DMS114 treated with DMSO at 0.1 percent for 48 hours (cell line): ENCODE measurements around the gene KCNE4.
"Not testable (repeated sequence)": the region's sequence is repeated elsewhere in the genome, so short reads cannot be mapped to it uniquely, and the experiment has no call there.

Experiments used
- DNase-seq: peaks from one replicate; lab custom pipeline; 2025; ENCODE audit not compliant: unreplicated experiment; lab: John Stamatoyannopoulos, UW

The KCNE4 gene

DNA sequence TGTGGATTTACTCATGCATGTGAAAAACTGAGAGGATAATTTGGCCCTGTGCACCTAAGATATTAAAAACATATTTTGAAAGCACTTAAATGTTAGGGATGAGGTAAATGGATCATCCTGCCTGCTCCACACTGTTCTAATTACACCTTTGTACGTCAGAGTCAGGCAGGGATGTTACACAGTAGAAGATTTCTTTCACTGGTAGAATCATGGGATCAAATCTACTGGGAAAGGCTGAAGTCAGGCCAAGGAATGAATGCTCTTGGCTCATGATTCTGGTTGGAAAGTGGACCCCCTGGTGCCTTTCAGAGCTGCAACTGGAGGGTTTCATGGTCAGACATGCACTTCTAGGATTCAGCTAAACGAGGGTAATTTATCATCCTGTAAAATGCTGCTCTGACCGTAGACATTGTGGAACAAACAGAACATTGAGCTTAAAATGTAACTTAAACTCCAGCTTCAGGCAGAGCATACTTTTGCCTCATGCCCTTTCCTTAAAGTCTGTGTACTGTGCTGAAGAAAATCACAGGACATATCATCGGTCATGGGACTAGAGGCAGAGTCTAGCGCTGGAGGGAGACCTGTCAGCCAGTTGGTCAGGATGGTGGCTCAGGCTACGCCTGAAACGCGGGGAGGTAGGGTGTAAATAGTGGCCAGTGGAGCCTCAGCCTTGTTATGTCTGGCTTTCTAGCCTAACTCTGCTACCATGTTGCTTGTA is 4.9 kb downstream of the KCNE4 start:
- DNase-seq = no peak

DNA sequence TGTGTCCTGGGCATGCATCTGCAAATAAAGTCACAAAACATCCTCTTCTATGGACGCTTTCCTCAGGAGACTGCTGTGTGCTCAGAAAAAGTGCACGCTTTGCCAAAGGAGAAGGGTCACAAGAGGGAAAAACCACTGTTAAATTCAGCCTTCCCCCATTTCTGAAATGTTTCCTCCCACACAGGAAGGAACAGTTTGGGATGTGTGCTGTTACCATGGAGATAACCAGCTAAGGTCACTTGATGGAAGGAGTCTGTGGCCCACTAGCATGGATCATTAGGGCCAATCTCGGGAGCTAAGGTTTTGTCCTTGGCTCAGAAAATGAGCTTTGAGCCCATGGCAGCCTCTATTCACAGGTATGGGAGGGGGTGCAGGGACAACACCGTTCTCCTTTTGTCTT is 5.6 kb downstream of the KCNE4 start:
- DNase-seq = no peak

DNA sequence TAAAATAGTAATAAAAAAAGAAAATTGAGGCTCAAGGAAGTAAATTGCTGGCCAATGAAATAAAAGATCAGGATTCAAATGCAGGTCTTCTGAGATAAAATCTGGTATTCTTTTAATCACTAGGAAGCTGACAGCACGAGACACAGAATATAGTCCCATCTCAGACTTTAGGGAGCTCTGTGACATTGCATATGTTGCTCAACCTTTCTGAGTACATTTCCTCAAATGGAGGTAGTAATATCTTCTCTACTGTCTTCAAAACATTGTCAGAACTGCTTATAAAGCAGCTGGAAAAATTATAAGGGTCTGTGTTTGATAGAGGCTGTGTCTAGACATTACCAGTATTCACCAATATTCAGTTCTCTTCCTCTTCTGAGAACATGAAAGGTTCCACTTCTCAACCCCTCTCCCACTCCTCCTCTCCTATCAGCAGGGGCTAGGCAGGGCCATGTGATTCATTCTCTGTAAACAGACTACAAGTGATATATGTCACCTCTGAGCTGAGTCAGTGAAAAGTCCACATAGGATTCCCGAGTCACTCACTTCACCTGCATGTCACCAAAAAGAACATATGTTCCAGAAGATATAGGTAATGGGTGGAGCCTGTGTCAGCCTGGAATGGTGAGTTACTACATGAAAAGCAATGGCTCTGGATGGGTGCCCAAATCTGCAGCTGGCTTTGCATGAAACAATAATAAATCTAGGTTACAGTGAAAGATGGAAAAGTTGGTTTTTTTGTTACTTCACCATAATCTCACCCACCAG is 7.1 kb downstream of the KCNE4 start:
- DNase-seq = no peak

DNA sequence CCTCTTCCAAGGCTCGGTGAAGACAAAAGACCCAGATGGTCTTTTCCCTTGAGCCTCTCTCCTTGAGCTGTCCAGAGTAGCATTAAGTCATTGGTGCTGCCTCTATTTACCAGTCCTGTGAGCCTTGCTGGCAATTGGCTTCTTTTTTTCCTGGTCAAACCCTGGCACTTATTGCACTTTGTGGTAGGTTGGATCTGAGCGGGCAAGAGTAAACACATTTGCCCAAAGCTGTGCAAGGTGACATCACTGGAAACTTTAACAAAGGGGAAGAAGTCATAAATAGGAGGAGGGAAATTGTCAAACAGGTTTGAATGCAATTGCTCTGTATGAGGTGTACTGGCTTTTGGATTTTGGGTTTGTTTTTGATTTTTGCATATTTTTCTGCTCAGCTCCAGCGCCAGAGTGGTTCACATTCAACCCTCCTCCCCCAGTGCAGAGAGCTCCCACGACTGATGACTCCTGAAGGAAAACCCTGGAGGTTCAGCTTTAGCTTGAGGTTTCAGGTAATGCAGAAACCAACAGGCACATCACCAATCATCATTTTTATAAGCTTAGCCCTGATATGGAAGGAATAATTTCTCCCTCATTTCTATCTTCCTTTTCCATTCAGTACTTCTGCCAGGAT is 8.3 kb downstream of the KCNE4 start:
- DNase-seq = no peak

DNA sequence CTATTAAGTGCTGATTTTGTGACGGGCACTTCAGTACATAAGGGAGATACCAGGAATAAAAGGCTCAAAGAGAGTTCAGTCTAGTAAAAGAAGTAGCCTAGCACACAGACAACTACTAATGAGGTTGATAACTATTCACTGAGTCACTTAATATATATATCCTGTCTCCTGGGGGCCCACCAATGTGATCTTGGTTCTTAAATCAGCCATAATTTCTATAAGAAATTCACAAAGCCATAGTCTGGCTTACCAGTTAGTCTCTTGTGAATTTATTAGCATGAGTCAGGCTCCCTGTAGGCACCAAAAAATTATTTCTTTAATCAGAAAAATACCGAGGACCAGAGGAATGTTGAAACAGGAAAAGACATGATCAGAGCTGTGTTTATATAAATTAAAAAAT is 10.4 kb downstream of the KCNE4 start:
- DNase-seq = no peak

DNA sequence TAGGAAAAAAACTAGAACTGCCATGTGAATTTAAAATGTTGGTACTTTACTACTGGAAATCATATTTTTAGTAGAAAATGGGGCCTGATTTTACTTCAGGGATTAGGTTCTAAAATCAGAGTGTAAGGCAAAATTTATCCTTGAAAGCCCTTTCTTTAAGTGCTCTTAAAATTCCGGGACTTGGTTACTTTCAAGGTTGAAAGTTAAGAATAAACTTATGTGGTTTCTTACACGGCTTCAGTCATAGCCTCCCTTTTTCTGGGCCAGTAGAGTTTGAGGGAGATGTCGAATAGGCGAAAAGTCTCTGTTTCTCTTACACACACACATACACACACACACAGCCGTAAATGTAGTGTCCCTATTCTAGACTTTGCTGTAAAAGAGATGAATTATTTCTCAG is 13.1 kb downstream of the KCNE4 start:
- DNase-seq = no peak

DNA sequence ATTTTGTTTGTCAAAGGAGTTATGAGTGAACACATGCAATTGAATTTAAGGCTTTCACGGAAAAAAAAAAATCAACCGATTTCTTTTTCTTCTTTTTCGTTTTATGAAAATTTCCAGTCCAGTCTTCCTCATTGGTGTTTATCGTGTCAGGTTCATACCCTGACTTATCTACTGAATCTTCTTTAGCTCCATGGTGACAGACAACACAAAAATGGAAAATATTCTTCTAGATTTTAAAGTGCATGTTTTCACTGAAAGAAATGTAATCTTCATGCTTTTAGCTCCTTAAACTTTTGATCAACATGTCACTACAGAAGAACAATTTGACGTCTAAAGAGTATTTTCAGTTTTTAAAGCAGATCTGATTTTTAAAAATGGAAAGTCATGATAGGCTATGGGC is 14.7 kb downstream of the KCNE4 start:
- DNase-seq = no peak

DNA sequence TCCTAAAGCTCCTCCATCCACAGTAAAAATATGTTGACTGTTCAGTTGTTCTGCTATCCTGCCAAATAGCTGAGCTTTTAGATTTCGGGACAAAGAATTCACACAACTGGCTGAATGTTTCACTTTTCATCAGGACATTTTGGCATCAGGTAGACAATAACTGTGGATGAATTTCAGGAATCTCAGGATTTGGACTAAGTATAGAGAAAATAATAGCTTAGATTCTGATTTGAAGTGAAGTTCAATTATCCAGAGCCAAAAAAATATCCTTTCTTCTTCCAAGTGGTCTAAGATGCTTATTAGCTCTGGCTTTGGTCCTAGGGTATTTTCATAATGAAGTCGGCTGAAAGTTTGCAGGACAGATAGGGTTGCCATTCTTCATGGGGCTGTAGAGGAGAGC is 16.1 kb downstream of the KCNE4 start:
- DNase-seq = no peak

DNA sequence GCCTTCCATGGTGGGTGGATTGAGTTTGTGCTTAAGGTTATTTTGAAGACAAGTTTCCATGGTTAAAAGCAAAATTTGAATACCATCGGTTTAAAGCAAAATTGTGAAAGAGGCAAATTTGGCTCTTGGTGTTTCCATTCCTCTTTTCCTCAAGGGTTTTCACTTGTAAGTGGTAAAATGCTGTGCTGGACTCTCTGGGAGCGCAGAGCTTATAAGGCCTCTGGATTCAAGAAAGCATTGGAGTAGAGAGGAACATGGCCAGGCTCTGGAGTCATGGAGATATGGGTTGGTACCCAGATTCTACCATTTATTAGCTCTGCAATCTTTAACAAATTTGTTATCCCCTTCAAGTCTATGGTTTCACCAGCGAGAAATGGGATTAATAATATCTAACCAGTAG is 17.5 kb downstream of the KCNE4 start:
- DNase-seq = no peak

DNA sequence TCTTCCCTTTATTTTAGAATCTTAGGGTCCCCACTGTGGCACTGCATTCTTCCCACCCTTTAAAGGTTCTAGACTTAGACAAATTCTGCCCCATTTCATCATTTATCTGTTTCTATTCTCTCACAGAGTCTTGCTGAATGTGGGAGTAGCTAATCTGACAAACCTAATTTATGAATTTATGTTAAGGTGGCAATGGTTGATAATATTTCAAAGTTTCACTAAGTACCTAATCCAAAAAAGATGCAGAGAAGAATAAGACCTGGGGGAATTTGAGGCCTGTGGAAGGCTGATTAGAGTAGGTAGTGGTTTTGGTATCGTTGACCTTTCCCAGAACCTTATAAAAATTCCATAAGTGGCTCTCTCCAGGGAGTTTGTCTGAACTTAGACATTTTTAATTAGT is 18.0 kb downstream of the KCNE4 start:
- no peak for DNase-seq

DNA sequence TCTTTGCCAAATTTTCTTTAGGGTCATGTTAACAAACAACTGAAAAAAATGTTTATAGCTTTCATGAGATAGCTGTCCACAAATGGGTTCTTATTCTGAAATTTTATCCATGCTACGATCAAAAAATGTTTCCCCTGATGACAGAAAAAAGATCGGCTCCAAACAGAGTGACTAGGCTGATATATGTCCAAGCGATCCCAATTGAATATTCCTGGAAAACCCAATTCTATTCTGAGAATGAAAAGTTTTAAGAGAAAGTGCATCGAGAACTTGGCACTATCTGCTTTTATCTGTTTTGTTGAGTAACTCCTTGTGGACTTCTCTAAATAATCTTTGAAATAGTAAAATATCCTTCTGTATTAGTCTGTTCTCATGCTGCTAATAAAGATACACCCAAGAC is 19.1 kb downstream of the KCNE4 start:
- no peak for DNase-seq

DNA sequence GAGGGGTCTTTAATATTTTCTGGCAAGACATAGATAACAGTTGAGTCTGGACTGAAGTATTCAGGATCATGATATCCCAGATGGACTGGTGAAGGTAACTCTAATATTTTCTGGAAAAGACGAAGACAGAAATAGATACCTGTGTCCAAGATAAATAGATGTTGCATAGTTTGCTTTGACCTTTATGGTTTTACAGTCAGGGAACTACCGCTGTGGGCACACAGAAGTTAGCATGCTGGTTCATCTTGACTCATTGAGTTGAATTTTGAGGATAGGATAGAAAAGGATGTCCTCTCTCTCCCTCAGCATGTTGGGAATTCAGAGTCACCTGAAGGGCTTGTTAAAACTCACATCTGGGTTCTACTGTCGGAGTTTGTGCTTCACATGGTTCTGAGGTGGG is 20.8 kb downstream of the KCNE4 start:
- no peak for DNase-seq

DNA sequence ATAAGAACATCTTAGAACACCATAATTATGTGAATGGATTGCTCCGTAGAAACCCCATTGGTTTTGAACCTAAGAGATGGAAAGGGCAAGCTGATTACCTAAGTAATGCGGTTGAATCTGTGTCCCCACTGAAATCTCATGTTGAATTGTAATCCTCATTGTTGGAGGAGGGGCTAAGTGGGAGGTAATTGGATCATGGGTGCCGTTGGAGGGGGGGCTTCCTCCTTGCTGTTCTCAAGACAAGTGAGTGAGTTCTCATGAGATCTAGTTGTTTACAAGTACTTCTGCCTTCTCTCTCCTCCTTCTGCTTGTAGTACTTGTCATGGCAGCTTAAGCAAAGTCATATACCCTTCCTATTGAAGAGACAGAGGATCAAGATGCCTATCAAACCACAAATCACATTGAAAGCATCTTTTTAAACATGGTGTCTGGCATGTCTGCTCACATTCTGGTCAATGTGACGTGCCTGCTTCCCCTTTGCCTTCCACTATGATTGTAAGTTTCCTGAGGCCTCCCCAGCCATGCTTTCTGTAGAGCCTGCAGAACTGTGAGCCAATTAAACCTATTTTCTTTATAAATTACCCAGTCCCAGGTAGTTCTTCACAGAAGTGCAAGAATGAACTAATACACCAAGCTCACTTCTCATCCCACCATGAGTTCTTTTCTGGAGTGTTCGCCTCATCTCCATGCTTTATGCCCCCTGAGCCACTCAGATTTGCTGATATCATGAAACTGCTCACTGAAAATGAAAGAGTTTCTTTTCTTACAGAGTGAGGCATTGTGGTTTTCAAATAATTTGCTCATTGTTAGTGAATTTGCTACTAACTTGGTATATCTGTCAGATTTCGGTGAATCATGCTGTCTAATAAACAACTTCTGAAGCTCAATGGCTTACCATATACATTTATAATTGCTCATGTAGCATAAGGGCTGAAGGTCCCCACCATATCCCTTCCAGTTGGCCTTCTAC is 23.6 kb downstream of the KCNE4 start:
- no peak for DNase-seq

DNA sequence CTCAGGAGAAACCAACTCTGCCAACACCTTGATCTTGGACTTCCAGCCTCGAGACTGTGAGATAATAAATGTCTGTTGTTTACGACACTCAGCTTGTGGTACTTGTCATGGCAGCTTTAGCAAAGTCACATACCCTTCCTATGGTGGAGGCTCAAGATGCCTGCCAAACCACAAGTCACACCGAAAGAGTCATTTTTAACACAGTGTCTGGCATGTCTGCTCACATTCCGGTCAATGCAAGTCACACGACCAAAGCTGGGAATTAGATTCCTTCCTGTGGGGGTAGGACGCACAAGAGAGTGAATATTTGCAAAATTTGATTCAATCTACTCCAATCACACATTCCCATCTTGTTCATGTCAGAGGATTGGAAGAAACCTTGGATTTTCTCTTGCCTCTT is 24.6 kb downstream of the KCNE4 start:
- DNase-seq = no peak

DNA sequence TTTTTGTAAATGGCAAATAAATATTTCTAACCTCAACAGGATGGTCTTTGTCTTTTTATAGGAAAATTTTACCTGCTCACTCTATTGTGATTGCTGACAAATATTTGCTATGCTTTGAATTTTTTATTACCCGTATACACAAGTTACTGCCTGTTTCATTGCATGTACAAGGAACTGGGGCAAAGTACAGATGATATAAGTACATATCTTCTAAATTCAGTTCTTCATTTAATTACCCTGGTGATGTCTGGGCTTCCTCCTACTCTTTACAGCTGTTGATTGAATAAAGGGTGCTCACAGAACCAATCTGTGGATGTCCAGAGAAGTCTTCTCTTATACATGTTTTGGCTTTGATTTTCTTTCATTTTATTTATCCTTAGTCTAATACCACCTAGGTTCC is 26.5 kb downstream of the KCNE4 start:
- DNase-seq = no peak

DNA sequence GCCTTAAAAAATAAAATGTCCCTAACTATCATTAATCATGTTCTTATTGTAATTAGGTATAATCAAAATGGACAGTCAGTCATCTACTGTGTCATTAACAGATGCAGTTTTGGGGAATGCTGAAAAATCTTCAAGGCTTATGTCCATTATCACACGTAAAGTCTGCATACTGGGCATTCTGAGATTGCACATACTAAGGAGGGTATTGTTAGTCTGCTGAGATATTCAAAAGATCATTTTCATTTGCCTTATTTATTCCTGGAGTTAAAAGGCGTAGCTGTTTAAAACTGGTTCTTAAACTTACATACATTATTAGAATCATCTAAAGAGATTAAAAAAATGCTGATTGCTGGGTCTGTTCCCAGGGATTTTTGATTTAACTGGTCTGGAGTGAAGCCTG is 27.4 kb downstream of the KCNE4 start:
- DNase-seq = no peak

DNA sequence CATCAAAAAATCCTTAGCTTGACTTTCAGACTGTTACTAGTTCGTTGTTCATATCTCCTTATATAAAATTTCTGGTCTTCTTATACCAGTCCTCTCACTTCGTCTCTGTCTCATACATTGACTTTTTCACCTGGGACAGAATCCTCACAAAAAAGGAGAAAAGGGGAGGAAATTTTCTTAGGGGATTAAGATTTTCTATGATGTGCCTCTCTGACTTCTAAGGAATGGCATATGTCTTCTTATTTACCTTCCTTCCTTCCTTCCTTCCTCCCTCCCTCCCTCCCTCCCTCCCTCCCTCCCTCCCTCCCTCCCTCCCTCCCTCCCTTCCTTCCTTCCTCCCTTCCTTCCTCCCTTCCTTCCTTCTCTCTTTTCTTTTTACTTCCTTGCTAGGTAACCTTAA is 27.9 kb downstream of the KCNE4 start:
- no peak for DNase-seq

DNA sequence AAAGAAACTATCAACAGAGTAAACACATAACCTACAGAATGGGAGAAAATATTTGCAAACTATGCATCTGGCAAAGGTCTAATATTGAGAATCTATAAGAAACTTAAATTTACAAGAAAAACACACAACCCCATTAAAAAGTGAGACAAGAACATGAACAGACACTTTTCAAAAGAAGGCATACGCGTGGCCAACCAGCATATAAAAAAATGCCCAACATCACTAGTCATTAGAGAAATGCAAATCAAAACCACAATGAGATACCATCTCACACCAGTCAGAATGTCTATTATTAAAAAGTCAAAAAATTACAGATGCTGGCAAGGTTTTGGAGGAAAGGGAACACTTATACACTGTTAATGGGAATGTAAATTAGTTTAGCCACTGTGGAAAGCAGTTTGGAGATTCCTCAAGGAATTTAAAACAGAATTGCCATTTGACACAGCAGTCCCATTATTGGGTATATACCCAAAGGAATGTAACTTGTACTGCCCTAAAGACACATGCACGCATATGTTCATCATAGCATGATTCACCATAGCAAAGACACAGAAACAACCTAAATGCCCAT is 28.9 kb downstream of the KCNE4 start:
- not testable (repeated sequence) for DNase-seq

DNA sequence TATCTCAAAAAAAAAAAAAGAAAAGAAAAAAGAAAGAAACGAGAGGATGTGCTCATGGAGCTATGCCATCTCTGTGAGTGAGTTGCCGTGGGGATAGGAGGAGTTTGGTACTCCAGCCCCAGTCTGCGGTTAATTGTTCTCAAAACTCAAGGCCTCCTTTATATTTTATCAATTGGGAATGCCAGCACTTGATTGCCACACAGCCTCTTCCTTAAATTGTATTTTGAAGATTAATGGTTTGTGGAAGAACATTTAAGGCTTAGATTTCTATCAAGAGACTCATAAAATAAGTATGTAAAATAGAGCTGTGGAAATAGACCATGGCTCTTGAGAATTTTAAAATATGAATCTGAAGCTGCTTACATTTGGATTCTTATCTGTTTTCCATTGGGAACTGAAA is 29.8 kb downstream of the KCNE4 start:
- no peak for DNase-seq

DNA sequence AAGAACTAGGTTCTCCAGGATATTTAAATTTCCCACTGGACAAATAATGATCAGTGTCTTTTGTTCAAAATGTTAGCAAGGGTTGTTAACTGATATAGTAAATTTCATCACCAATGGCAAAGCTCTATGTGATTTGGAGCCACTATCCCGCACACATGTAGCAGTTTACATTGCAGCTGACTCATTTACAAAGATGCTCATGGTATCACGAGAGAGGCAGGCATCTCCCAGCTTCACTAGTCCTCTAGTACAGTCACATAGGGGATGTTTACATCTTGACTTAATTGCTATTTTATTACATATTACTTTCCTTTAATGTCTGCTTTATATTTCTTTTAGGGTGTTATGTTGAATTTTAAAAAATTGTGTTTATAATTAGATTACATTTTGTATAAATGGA is 30.7 kb downstream of the KCNE4 start:
- DNase-seq = no peak
